Thyroid gland (tissue), 4 donors: ENCODE data around the gene CACNA1G.

Experiments
- POLR2A ChIP-seq, 2 donors: fragments of 450-650 bp; IDR thresholded peaks; one replicate each; pipeline ENCODE4 v1.6.1; 2017; ENCODE audit warnings: antibody characterized with exemption in 2 of 2, mild to moderate bottlenecking in 2 of 2, moderate library complexity in 1 of 2
- TF ChIP-seq, protein P1 (sequence below), 6 experiments: fragments of 200-600 bp in 3 of 6; fragments of 450-650 bp in 3 of 6; sonication (generic) in 3 of 6; IDR thresholded peaks; one replicate each; pipeline ENCODE4 v1.5.1; 2016 to 2019; ENCODE audit warnings: antibody characterized with exemption in 6 of 6, mild to moderate bottlenecking in 2 of 6, inconsistent platforms in 1 of 6, moderate library complexity in 1 of 6

GRCh38 chr17:50542795-50543774, 17.4 kb upstream of the CACNA1G start:
- TF ChIP-seq, protein P1, sequence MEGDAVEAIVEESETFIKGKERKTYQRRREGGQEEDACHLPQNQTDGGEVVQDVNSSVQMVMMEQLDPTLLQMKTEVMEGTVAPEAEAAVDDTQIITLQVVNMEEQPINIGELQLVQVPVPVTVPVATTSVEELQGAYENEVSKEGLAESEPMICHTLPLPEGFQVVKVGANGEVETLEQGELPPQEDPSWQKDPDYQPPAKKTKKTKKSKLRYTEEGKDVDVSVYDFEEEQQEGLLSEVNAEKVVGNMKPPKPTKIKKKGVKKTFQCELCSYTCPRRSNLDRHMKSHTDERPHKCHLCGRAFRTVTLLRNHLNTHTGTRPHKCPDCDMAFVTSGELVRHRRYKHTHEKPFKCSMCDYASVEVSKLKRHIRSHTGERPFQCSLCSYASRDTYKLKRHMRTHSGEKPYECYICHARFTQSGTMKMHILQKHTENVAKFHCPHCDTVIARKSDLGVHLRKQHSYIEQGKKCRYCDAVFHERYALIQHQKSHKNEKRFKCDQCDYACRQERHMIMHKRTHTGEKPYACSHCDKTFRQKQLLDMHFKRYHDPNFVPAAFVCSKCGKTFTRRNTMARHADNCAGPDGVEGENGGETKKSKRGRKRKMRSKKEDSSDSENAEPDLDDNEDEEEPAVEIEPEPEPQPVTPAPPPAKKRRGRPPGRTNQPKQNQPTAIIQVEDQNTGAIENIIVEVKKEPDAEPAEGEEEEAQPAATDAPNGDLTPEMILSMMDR (IDR thresholded peaks at IDR 0.05), result no peak
- no peak for TF ChIP-seq POLR2A (IDR thresholded peaks at IDR 0.05)
